GM21786 (cell line): ENCODE data around the gene SIPA1L3.
"Not testable (repeated sequence)": the region's sequence is repeated elsewhere in the genome, so short reads cannot be mapped to it uniquely, and the experiment has no call there.

Experiments used
- ATAC-seq: cut with Tn5 transposase; IDR thresholded peaks from one replicate; pipeline ENCODE4 v1.9.1; 2021; ENCODE audit not compliant: unreplicated experiment

SIPA1L3 gene

DNA sequence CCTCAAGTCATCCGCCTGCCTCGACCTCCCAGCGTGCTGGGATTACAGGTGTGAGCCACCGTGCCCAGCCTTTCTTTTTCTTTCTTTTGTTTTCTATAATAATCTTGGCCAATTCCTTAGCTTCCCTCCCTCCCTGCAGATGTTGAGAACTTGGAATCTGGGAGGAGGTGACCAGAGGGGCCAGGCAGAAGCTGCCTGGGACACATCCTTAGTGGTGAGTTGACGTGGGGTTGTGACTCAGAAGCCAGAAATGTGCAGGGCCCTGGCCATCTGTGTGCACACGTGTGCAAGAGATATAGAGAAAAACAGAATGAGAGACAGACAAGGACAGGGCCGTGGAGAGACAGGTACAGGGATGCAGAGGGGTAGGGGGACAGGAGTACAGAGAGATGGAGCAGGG, 154.3 kb downstream of the SIPA1L3 start:
- no peak for ATAC-seq

DNA sequence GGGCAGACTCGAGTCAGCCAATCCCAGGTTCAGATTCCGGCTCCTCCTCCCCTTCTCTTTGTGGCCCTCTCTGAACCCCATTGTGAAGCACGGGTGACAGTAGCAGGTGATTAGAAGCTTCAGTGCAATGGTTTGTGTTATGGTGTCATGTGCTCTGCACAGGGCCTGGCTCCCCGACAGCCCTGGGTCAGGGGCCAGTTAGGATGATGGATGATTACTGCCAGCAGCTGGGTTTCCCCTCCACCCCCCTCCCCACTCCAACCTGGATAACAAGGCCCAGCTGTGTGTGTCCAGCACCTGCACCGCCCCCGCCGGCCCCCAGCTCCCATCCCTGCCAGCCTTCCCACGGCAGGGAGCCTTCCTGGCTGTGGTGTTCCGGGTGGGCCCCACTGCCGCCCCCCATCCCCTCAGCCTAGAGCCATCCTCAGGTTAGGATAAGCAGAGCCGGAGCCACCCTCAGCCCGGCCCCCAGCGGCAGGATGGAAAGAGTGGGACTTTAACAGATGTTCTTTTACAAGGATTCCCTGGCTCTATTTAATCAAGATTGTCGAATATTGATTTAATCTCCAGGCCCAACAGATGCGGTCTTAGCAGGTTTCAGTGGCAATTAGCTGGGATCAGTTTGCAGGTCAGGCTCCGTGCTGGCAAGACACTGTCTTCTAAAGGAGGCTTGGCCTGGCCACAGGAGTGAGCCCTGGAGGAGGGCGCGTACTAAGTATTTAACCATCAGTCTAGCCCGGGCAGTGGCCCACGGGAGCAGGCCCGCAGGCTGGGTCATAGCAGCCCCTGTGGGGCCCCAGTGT, 156.2 kb downstream of the SIPA1L3 start:
- no peak for ATAC-seq

DNA sequence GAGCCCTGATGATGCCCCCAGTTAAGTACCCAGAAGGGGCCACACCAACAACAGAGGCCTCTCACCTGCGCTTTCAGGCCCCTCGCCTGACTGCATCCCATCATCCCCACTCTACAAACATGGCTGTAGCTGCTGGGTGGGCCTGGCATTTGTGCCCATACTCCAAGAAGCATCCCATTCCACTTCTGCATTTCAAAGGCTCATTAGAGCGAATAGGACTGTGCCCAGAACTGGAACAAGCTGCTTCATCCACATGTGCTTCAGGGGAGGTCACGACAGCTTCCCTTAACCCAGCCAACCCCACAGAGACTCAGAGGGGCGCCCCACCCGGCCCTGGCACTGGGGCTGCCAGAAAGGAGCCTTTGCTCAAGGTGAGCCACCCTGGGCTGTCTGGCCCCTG, 156.9 kb downstream of the SIPA1L3 start:
- no peak for ATAC-seq

DNA sequence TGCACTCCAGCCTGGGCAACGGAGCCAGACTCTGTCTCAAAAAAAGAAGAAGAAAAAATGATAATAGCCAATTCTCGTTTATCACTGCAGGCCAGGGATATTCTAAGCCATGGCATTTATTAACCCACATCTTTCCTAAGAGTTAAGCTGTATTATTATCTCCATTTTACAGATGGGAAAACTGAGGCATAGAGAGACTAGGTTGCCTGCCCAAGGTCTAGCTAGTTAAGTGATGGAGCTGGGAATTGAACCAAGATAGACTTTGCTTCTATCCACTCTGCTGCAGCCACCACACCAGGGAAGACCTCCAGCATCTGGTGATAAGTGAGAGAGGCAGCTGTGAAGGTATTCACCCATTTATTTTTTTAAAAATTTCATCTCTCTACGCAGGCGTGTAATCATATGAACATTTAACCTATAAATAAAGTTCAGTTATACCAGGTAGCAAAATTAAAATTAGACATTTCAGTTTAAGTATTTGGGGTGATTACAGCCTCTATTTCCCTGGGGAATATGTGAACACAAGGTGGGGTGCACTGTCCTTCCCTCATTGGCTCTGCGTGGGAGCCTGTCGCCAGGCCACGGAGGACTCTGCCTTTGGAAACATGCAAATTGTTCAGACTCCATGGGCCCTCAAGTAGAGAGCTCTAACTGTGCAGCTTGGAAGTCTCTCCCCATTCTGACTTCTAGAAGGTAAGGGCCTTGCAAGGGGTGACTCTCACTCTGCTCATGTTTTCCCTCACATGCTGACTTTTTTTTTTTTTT, 157.8 kb downstream of the SIPA1L3 start:
- ATAC-seq, result no peak

DNA sequence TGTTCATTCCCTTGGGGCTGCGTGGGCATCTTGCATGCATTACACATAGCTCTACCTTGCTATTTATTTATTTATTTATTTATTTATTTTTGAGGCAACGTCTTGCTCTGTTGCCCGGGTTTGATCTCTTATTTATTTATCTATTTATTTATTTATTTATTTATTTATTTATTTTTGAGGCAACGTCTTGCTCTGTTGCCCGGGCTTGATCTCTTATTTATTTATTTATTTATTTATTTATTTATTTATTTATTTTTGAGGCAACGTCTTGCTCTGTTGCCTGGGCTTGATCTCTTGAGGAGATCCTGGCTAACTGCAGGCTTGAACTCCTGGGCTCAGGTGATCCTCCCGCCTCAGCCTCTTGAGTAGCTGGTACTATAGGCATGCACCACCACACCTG, 158.8 kb downstream of the SIPA1L3 start:
- ATAC-seq, result not testable (repeated sequence)

DNA sequence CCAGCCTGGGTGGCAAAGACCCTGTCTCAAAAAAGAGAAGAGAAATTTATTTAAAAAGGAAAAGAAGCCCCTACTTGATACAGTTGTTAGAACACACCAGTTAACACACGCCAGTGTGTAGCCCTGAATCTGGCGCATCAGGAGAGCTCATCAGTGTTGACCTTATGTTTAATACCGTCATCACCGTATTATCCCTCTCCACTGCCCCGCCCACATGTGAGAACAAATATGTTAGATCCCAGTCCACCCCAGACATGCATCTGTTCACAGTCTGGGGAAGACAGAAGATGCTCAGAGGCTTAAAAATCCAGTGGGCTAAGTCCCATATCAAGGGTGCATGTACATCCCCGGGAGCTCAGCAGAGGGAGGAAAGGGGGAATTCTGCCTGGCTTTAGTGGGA, 161.8 kb downstream of the SIPA1L3 start:
- no peak for ATAC-seq

DNA sequence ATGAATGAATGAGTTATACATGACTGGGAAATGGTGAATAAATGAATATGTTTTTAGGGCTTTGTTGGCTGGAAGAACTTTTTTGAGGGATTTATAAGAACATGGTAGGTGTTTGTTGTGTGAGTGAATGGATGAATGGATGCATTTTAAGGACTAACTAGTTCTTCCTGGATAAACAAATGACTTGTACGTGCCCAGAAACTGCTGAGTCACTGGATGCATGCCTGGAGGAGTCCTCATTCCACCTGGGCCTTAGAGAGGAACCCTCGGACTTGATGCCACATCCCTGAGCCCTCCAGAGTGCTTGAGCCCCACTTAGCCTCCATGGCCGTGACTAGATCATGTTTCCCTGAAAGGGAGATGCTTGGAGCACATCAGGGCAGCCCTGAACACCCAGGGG, 163.6 kb downstream of the SIPA1L3 start:
- no peak for ATAC-seq

DNA sequence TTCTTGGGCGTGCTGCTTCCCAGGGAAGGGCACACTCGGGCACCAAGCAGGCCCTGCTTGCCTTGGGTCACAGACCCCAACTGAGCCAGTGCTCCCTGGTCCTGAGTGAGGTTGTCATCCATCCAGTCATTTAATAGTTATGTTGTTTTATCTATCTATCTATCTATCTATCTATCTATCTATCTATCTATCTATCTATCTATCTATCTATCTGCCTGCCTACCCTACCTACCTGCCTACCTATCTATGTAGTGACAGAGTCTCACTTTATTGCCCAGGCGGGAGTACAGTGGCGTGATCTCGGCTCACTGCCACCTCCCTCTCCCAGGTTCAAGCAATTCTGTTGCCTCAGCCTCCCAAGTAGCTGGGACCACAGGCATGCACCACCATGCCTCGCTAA, 164.0 kb downstream of the SIPA1L3 start:
- ATAC-seq, result not testable (repeated sequence)

DNA sequence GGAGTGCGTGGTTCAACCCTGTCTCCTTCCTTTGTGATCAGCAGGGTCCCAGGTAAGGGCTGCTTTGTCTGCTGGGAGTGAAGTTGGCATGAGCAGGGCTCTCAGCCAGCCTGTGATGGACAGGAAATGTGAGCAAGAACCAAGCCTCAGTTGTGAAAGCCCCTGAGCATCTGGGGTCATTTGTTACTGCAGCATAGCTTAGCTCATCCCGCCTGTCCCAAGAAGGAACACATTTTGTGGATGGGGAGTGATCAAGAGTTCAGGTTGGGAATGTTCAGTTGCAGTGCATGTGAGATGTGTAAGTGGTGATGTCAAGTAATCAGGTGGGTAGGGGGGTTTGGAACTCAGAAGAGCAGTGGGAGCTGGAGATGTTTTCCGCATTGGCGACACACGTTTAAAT, 164.6 kb downstream of the SIPA1L3 start:
- ATAC-seq, result no peak

DNA sequence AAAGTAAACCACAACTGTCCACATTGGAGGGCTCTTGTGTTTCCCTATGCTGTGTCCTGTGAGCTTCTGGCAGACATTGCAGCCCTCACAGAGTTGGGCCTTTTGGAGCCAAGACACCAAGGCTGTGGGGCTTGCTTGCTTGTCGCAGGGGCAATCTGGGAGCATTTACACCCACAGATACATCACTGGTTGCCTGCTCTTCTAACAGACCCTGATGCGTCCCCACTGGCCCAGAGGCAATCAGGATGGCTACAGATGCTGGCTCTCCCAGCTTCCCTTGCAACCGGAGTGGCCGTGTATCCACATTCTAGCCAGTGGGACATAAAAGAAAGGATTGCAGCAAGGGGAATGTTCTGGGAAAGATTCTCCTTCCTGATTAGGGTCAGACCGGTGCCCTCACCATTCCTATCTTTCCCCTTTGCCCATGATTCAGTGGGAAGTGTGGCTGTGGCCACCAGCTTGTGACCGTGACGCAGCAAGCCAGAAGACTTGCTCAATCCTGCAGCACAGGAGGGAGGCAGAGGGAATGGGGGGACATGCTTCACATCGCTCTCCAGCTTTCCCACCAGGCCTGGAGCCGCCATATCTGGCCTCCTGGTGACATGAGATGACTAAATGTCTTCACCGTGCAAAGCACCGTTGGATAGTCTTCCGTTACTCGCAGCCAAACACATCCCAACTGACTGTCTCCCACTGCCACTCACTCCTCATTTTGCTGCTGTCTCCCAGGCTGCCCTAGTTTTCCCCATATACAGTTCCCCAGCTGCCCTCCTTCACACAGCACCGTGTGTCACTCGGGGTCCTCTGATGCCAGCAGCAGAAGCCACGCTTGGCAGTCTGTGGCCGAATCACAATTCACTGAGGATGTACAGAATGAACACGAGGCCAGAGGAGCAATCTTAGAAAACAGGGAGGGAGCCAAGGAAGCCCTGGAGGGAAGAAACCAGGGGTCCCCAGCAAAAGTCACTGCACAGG, 166.1 kb downstream of the SIPA1L3 start:
- no peak for ATAC-seq

DNA sequence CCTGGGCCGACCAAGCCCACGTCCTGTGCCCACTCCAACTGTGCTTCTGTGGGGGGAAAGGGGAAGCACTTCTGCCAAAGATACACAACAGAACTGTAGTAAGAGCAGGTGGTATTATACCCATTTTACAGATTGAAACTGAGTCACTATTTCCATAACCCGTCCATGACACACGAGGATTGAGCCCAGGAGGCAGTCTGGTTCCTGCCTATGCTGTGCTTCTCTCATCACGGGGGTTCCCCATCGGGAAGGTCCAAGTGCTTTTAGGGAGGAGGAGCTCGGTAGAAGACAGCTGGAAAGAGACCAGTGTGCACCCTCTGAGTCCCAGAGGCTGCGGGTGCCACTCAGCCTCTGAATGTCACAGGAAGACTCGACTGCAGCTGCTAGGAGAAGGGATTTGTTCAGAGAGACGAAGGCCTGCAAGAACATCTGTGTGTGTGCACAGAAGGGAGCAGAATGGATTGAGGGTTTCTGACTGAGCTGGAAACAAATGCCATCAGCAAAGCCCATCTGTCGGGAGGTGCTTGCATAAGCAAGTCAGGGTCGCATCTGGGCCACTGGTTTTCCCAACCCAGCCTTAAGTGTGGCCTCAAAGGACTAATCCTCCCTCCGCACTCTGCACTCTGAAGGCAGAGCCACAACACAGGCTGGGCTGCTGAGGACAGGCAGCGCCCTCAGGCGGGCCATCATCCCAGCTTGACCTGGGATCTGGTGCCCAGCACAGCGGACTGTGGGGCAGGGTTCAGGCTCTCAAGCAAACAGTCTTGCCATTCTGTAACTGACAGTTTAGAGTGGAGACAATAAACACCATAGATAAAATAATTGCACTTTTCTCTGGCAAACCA, 167.1 kb downstream of the SIPA1L3 start:
- no peak for ATAC-seq

DNA sequence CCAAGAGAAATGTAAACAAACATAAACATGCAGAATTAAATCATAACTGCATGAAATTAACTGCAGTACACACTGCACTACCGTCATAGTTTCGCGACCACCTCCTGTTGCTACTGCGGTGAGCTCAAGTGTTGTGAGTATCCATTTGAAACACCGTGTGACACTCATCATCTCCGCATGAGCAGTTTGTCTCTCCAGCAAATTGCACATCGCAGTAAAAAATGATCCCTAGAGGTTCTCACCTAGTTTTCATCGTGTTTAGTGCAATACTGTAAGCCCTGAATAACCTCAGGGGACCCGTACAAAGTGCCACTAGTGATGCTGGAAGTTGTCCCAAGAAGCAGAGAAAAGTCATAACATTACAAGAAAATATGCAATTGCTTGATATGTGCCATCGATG, 169.3 kb downstream of the SIPA1L3 start:
- ATAC-seq, result no peak

DNA sequence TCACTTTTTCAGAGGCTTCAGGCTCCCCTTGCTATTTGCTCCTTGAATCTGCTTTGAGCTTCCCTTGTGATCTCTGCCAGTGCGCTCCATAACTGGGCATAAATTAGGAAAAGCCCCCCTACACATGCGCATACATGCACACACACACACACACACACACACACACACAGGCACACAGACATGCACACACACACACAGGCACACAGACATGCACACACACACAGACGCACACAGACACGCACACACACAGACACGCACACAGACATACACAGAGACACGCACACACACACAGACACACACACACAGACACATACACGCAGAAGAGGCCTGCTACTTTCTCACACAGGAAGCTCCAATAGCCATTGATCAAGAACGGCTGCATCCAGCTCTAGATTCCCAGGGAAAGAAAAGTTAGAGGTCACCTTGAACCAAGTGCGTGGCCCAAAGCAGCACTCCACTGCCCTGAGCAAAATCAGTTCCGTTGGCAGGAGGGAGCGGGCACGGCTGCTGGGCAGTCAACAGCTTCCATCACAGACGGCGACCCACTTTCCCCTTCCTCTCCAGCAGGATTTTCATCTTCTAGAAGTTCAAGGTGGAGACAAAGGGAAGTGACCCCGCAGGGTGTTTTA, 171.4 kb downstream of the SIPA1L3 start:
- no peak for ATAC-seq

DNA sequence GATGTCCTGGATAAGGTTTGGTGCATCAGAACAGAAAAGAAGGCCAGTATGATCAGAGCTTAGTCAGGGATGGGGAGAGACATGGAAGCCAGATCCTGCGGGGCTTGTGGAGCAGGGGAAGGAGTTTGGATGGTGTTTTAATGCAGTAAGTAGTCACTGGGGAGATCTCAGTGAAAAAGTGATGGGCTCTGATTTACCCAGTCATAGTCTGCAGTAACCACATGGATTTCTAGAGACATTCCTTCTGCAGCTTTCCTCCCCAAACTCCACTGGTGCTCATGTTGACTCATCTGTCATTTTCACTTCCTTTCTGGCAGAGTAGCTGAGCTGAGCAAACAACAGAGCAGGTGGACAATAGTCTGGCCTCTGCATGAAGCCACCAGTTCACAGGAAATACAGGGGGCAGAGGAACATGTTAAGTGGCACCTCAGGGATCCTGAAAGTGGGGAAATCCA, 172.9 kb downstream of the SIPA1L3 start:
- peak; percentile 75 for ATAC-seq

DNA sequence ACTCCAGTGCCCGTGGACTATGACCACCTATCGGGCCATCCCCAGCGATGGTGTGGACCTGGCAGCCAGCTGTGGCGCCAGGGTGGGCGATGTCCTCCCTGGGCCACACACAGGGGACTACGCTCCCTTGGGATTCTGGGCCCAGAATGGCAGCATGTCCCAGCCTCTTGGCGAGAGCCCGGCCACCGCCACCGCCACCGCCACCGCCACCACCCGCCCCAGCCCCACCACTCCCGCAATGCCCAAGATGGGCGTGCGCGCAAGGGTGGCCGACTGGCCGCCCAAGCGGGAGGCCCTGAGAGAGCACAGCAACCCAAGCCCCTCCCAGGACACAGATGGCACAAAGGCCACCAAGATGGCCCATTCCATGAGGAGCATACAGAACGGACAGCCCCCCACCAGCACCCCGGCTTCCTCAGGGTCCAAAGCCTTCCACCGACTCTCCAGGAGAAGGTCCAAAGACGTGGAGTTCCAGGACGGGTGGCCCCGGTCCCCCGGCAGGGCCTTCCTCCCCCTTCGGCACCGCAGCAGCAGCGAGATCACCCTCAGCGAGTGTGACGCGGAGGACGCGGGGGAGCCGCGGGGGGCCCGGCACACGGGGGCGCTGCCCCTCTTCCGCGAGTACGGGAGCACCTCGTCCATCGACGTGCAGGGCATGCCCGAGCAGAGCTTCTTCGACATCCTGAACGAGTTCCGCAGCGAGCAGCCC, 174.7 kb downstream of the SIPA1L3 start:
- ATAC-seq, result no peak

DNA sequence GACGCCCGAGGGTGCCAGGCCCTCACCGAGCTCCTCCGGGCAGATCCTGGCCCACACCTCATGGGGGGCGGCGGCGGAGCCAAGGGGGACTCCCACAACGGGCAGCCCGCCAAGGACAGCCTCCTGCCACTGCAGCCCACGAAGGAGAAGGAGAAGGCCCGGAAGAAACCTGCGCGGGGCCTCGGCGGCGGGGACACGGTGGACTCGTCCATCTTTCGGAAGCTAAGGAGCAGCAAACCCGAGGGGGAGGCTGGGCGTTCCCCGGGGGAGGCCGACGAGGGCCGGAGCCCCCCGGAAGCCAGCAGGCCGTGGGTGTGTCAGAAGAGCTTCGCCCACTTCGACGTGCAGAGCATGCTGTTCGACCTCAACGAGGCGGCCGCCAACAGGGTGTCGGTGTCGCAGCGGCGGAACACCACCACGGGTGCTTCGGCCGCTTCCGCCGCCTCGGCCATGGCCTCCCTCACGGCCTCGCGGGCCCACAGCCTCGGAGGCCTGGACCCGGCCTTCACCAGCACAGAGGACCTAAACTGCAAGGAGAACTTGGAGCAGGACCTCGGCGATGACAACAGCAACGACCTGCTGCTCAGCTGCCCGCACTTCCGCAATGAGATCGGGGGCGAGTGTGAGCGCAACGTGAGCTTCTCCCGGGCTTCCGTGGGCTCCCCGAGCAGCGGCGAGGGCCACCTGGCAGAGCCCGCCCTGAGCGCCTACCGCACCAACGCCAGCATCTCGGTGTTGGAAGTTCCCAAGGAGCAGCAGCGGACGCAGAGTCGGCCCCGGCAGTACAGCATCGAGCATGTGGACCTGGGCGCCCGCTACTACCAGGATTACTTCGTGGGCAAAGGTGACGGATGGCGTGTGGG, 175.5 kb downstream of the SIPA1L3 start:
- no peak for ATAC-seq

DNA sequence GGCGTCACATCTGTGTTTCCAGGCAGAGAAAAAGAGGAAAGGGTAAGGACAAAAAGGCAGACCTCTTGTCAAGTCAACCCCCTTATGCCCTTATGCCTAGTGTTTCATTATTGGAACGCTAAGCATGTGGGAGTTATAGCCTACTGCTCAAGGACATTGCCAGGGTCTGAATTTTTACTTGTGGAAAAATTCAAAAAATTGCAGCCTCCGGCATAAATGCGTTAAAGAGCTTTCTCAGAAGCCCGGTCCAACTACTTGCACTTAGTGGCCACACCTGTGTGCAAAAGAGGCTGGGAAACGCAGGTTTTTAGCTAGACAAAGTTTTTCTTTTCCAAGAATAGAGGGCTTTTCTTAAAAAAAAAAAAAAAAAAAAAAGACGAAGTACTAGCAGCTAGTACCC, 177.2 kb downstream of the SIPA1L3 start:
- no peak for ATAC-seq

DNA sequence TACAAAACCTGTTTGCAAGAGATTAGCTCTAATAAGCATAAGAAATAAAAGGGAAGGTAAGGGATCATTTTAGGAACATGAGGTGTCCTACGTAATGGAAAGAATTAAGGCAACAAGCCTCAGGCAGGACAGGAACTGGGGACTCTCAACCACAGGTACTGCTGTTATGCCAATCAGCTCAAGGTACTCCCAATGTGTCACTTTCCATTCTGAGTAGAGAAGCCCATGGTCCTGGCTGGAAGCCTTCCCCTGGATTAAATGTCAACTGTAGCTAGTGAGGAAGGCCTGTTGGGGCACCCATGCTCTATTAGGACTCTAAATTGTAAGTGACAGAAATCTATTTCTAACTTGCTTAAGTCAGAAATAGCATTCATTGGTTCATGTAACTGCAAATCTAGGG, 182.4 kb downstream of the SIPA1L3 start:
- ATAC-seq, result no peak
